ENCODE data around the gene ARFRP1.

The ARFRP1 gene

DNA sequence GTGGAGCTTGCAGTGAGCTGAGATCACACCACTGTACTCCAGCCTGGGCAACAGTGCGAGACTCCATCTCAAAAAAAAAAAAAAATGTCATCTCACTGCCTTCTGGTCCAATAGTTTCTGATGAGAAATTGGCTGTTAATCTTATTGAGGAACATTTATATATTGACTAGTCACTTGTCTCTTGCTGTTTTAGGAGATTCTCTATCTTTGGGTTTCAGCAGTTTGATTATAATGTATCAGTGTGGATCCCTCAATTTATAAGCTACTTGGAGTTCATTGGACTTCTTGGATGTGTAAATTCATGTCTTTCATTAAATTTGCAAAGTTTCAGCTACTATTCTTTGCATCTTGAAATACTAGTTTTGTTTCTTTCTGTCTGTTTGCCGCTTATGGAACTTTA lies 11.2 kb upstream of the ARFRP1 start:
- Histone ChIP-seq H3K27ac (ENCODE audit: low read depth, low read length, poor library complexity, severe bottlenecking) (no peak overlapping the region), H3K9me3 (ENCODE audit: low read length) (peaks cover 15% of the 10 kb centered on the region), H3K4me1 (ENCODE audit: insufficient read depth, low read length, severe bottlenecking) (no peaks in the 10 kb centered on the region), H3K36me3 (ENCODE audit: insufficient read depth, low read length) (peaks cover 74% of the 10 kb centered on the region), H3K9ac (ENCODE audit: low read length) (no peak overlapping the region), H3K4me3 (ENCODE audit: low read depth, low read length, poor library complexity, severe bottlenecking) (no peak overlapping the region), H3K9me2 (ENCODE audit: low read depth, low read length) (no peaks in the 10 kb centered on the region), H3F3A (ENCODE audit: insufficient read depth, low read length) (no peaks in the 10 kb centered on the region), H2AFZ (ENCODE audit: low read length) (no peak overlapping the region), H3K4me2 (ENCODE audit: low read length) (no peak overlapping the region), H3K27me3 (ENCODE audit: insufficient read depth, low read length) (no peaks in the 10 kb centered on the region), H4K20me1 (ENCODE audit: insufficient read depth, low read length) (no peaks in the 10 kb centered on the region), H3K79me2 (ENCODE audit: insufficient read depth, low read length) (0 out of 2 replicates have a peak, but pooled peaks cover 10% of the 10 kb centered on the region)
- TF ChIP-seq, protein P1, sequence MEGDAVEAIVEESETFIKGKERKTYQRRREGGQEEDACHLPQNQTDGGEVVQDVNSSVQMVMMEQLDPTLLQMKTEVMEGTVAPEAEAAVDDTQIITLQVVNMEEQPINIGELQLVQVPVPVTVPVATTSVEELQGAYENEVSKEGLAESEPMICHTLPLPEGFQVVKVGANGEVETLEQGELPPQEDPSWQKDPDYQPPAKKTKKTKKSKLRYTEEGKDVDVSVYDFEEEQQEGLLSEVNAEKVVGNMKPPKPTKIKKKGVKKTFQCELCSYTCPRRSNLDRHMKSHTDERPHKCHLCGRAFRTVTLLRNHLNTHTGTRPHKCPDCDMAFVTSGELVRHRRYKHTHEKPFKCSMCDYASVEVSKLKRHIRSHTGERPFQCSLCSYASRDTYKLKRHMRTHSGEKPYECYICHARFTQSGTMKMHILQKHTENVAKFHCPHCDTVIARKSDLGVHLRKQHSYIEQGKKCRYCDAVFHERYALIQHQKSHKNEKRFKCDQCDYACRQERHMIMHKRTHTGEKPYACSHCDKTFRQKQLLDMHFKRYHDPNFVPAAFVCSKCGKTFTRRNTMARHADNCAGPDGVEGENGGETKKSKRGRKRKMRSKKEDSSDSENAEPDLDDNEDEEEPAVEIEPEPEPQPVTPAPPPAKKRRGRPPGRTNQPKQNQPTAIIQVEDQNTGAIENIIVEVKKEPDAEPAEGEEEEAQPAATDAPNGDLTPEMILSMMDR (IDR thresholded peaks at IDR 0.05; ENCODE audit: low read length): no peak
- TF ChIP-seq EZH2 (IDR thresholded peaks at IDR 0.05; ENCODE audit: borderline replicate concordance, low read length): no peak

DNA sequence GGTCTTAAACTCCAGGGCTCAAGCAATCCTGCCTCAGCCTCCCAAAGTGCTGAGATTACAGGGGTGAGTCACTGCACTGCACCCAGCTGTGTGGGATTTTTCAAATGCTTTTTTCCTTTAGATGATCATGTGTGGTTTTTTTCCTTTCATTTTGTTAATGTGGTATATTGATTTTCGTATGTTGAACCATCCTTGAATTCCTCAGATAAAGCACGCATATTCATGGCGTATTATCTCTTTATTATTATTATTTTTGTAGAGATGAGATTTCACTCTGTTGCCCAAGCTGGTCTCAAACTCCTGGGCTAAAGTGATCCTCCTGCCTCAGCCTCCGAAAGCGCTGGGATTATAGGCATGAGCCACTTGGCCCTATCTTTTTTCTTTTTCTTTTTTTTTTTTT lies 7.1 kb upstream of the ARFRP1 start:
- H3K79me2 ChIP-seq (ENCODE audit: insufficient read depth, low read length): peaks cover 13% of the 10 kb centered on the region; the same call in 1 of the 2 replicates
- H3K4me1 ChIP-seq (ENCODE audit: insufficient read depth, low read length, severe bottlenecking): no peaks in the 10 kb centered on the region
- H3K9me2 ChIP-seq (ENCODE audit: low read depth, low read length): no peaks in the 10 kb centered on the region
- H3K27ac ChIP-seq (ENCODE audit: low read depth, low read length, poor library complexity, severe bottlenecking): no peak overlapping the region
- H3F3A ChIP-seq (ENCODE audit: insufficient read depth, low read length): no peaks in the 10 kb centered on the region
- no peak overlapping the region for H2AFZ ChIP-seq (ENCODE audit: low read length)
- no peaks in the 10 kb centered on the region for H4K20me1 ChIP-seq (ENCODE audit: insufficient read depth, low read length)
- H3K9ac ChIP-seq (ENCODE audit: low read length): no peak overlapping the region
- H3K4me2 ChIP-seq (ENCODE audit: low read length): no peak overlapping the region
- peaks cover 96% of the 10 kb centered on the region for H3K36me3 ChIP-seq (ENCODE audit: insufficient read depth, low read length)
- H3K4me3 ChIP-seq (ENCODE audit: low read depth, low read length, poor library complexity, severe bottlenecking): no peak overlapping the region
- peaks cover 24% of the 10 kb centered on the region for H3K9me3 ChIP-seq (ENCODE audit: low read length)
- TF ChIP-seq, protein P1 (IDR thresholded peaks at IDR 0.05; ENCODE audit: low read length): no peak
- TF ChIP-seq EZH2 (IDR thresholded peaks at IDR 0.05; ENCODE audit: borderline replicate concordance, low read length): no peak
- H3K27me3 ChIP-seq (ENCODE audit: insufficient read depth, low read length): no peaks in the 10 kb centered on the region

DNA sequence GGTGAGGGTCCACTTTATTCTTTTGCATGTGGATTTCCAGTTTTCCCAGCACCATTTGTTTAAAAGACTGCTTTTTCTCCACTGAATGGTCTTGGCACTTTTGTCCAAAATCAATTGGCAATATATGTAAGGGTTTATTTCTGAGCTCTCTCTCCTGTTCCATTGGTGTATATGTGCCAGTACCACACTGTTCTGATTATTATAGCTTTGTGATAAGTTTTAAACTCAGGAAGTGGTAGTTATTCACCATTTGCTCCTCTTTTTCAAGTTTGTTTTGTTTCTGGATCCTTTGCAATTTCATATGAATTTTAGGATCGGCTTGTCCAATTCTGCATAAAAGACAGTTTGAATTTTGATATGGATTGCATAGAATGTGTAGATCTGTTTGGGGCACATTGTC lies 4.4 kb upstream of the ARFRP1 start:
- no peak overlapping the region for H3K9ac ChIP-seq (ENCODE audit: low read length)
- H3K4me1 ChIP-seq (ENCODE audit: insufficient read depth, low read length, severe bottlenecking): peaks cover 11% of the 10 kb centered on the region
- no peak overlapping the region for H2AFZ ChIP-seq (ENCODE audit: low read length)
- TF ChIP-seq, protein P1 (IDR thresholded peaks at IDR 0.05; ENCODE audit: low read length): no peak
- TF ChIP-seq EZH2 (IDR thresholded peaks at IDR 0.05; ENCODE audit: borderline replicate concordance, low read length): no peak
- no peaks in the 10 kb centered on the region for H3K27me3 ChIP-seq (ENCODE audit: insufficient read depth, low read length)
- peaks cover 76% of the 10 kb centered on the region for H3K36me3 ChIP-seq (ENCODE audit: insufficient read depth, low read length)
- no peak overlapping the region for H3K27ac ChIP-seq (ENCODE audit: low read depth, low read length, poor library complexity, severe bottlenecking)
- no peaks in the 10 kb centered on the region for H4K20me1 ChIP-seq (ENCODE audit: insufficient read depth, low read length)
- H3F3A ChIP-seq (ENCODE audit: insufficient read depth, low read length): no peaks in the 10 kb centered on the region
- no peaks in the 10 kb centered on the region for H3K9me2 ChIP-seq (ENCODE audit: low read depth, low read length)
- peaks cover 17% of the 10 kb centered on the region for H3K9me3 ChIP-seq (ENCODE audit: low read length)
- H3K79me2 ChIP-seq (ENCODE audit: insufficient read depth, low read length): peaks cover 8% of the 10 kb centered on the region
- H3K4me2 ChIP-seq (ENCODE audit: low read length): no peak overlapping the region
- H3K4me3 ChIP-seq (ENCODE audit: low read depth, low read length, poor library complexity, severe bottlenecking): no peak overlapping the region
